KBM-7 (cell line): ENCODE data around the gene BMERB1.

ENCODE experiments used
- DNase-seq: peaks from one replicate; pipeline ENCODE4 v3.0.0-alpha.2; 2015
- in situ Hi-C: fragments of 300-500 bp; cut with MboI; formaldehyde crosslinking; loops from 2 replicates; pipeline ENCODE4 v1.14.3; 2020; ENCODE audit warnings: low sequenced_read_pairs, low pct_unique_long_range_greater_than_20kb, mixed read lengths

Gene BMERB1

GRCh38 chr16:15490123-15490711 is 55.8 kb downstream of the BMERB1 start:
- no peak for DNase-seq
- in situ Hi-C loops, result no loop called here

GRCh38 chr16:15491411-15491810 is 57.0 kb downstream of the BMERB1 start:
- in situ Hi-C loops, result no loop called here
- DNase-seq, result no peak

- in situ Hi-C loops, result no loop called here
- no peak for DNase-seq
Observed at GRCh38 chr16:15492091-15492740, 57.8 kb downstream of the BMERB1 start.

- in situ Hi-C loops, result no loop called here
- DNase-seq, result no peak
Observed at GRCh38 chr16:15493466-15494180, 59.2 kb downstream of the BMERB1 start.

GRCh38 chr16:15494236-15494635 is 59.8 kb downstream of the BMERB1 start:
- no peak for DNase-seq
- in situ Hi-C loops, result no loop called here

GRCh38 chr16:15495898-15496297 is 61.5 kb downstream of the BMERB1 start:
- in situ Hi-C loops, result no loop called here
- DNase-seq, result no peak

GRCh38 chr16:15498427-15499175 is 64.2 kb downstream of the BMERB1 start:
- in situ Hi-C loops, result no loop called here
- DNase-seq, result no peak

GRCh38 chr16:15502041-15502725 is 67.8 kb downstream of the BMERB1 start:
- in situ Hi-C loops, result no loop called here
- DNase-seq, result no peak

GRCh38 chr16:15506441-15506840 is 72.1 kb downstream of the BMERB1 start:
- in situ Hi-C loops, result no loop called here
- no peak for DNase-seq

GRCh38 chr16:15507301-15507958 is 73.0 kb downstream of the BMERB1 start:
- no peak for DNase-seq
- in situ Hi-C loops, result no loop called here

GRCh38 chr16:15507959-15508627 is 73.7 kb downstream of the BMERB1 start:
- in situ Hi-C loops, result no loop called here
- no peak for DNase-seq

- DNase-seq, result no peak
Observed at GRCh38 chr16:15509051-15509592, 74.7 kb downstream of the BMERB1 start.

GRCh38 chr16:15509593-15510535 is 75.5 kb downstream of the BMERB1 start:
- in situ Hi-C loops, result no loop called here
- DNase-seq, result peak; percentile 28

More at GRCh38 chr16:15509051-15509592, 74.7 kb downstream of the BMERB1 start:
- in situ Hi-C loops, result no loop called here

- no peak for DNase-seq
- in situ Hi-C loops, result no loop called here
Observed at GRCh38 chr16:15510992-15511391, 76.6 kb downstream of the BMERB1 start.

GRCh38 chr16:15511759-15512487 is 77.5 kb downstream of the BMERB1 start:
- in situ Hi-C loops, result no loop called here
- DNase-seq, result no peak

- in situ Hi-C loops, result no loop called here
- DNase-seq, result no peak
Observed at GRCh38 chr16:15513156-15513555, 78.8 kb downstream of the BMERB1 start.
